NCI-H1092 (cell line): ENCODE measurements around the gene LDHAL6B.

Experiments used
- DNase-seq: peaks from one replicate; lab custom pipeline; 2025; lab: John Stamatoyannopoulos, UW

LDHAL6B gene

DNA sequence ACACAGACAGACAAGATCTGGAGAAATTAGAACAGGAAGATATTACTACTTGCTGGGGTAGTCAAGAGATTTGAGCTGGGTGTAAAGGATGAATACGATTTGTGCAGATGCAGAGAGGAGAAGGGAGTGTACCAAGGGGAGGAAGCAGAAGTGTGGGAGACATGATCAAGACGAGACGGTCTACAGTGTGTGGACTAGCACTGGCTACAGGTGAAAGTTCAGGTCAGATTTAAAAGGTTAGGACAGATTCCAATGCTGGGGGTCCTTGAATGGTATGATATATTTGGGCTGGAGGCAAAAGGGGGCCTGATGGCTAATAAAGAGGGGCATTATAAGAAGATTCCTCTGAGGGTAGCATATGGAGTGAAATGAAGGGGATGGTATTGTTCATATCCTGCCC lies 12.1 kb downstream of the LDHAL6B start:
- no peak for DNase-seq

DNA sequence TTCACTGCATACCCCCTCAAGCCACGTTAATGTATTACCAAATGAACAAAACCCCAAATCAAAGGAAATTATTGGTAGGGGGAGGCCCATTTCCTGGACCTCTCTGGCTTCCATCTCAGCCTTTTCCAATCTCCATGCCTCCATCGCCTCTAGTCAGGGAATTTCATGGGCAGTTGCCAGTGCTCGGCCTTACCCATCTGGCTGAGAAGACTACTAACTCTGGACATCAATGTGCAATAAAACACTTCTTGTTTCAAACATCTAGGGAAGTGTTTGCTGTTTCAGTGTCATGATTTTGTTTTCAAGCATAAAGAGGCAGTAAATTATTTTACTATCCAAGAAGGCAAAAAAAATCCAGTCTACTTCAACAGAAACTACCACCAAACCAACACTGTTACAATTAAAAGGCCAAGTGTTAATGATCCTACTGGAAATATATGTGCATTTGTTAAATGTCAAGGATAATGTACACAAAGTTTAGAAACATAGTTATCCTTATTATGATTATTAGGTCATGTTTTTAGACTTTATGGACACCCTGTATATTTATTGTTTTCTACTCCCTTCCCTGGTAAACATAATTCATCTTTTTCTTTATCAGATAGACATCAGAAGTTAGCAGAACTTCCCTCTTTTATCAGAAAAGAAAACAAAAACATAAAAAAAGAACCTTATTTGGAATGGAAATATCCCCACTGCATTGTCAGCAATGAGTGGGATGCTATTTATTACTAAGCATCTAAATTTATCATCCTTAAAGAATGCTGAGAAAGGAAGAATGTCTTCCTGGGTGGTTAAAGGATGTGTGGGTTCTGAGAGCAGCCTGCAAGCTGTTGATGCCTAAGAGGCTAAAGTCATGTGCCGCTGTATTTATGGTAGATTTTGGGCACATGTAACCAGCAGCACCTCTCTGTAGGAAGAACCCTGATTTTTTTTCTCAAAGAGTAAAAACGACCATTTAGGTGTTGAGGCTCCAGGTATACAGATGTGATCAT lies 15.2 kb downstream of the LDHAL6B start:
- DNase-seq: no peak

DNA sequence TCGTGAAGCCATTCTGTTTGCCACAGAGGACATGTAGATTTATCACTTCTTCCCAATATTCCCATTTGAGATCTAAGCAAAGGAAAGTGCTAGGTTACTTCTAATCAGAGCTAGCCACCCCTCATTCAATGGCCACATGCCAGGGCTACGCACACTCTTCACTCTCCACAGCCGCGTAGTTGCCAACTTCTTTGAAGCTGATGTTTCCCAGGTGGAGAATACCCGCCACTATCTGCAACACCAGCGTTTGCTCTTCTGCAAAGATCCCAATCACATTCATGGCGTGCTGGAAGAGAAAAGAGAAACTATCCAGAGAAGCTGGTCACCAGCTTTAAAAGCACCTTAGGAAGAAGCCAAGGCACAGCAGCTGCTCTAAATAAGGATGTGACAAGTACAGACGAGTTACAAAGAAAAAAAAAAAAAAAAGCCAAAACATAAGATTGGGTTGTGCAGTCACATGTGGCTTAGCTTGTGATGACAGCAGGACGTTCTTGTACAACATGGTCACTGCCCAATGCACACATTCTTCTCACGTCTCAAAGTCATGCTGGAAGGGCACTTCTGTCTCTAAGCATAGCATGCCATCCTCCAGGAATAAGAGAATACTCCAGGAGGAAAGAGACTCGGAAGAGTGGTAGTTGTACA lies 16.4 kb downstream of the LDHAL6B start:
- no peak for DNase-seq

DNA sequence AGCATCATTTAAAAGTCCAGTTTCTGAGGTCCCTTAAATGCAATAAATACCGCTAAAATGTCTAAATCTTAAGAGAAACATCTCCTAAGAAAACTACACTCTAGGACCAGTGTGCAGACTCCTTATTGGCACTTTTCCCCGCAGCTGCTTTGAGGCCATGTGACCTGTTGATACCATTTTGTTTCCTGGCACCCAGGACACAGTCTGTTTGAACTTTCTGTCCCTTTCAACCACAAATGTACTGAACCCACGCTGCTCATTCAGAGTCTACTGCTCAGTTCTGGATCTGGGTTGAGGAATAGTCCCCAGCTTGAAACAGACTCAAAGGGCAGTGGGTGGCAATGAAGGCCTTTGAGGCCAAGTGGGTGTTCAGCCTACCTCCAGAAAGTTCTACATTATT lies 17.1 kb downstream of the LDHAL6B start:
- DNase-seq: no peak

DNA sequence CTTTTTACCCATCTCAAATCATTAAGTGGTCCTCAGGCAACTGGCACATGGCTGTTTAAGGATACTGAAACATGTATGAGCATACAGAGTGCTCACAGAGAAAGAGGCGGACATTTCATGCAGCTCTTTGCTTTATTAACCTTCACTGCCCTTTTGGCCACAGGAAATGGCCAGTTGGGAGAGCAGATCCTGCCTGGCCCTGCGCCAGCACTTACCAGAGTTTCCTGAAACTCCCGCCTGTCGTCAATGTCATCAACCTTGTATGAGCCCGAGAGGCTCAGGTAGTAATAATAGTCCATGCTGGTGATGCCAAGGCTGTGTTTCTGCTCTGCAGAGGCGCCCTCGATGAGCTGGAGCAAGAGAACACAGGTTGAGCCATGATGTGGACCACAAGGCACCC lies 17.8 kb downstream of the LDHAL6B start:
- no peak for DNase-seq

DNA sequence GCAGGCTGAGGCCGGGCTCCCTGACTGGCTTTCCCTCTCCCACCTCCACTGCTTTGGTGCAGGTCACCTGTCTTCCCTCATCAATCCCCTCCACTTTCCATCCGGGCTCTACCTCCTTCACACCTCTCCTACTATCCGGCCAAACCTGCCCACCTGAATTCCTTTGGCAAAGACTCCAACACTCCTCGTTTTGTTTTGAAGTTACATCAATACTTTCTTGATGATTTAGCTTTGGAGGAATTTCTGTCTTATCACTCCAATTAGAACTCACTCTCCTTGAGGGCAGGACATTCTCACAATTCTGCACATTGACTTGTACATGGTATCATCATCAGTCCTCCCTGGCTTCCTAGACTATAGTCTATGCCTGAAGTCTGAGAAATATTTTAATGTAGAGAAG lies 20.4 kb downstream of the LDHAL6B start:
- DNase-seq: no peak

DNA sequence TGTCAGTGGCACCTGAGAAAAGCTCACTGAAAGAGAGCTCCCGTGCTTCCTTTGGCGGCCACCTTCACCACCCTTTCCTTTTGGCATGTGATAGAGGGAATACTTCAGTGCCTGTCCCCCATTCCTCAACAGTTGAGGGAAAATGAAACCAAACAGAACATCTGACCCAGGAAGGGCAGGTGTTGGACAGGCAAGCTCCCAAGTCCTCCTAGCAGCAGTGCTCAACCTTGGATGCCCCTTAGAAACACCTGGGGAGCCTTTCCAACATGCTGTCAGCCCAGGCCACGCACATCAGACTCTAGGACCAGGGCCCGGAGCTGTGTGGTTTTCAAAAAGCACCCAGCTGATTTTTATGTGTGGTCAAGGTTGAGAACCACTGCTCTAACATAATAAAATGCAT lies 22.4 kb downstream of the LDHAL6B start:
- no peak for DNase-seq

DNA sequence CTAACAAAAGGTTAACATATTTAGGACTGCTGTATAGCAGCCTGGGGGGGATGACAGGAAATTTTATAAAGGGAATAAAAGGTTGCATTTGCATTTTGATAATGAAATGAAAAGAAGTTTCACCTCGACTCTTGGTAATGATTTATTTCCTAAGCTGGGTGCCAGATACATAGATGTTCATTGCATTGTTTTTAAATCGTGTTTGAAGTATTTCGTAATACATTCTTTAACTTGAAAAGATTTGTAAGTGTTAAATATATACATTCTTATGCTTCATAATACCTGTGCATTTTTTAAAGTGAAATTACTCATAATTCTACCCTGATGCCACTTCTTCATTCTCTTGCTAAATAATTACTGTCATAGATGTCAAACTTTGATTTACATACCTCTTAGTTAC lies 22.8 kb downstream of the LDHAL6B start:
- no peak for DNase-seq

DNA sequence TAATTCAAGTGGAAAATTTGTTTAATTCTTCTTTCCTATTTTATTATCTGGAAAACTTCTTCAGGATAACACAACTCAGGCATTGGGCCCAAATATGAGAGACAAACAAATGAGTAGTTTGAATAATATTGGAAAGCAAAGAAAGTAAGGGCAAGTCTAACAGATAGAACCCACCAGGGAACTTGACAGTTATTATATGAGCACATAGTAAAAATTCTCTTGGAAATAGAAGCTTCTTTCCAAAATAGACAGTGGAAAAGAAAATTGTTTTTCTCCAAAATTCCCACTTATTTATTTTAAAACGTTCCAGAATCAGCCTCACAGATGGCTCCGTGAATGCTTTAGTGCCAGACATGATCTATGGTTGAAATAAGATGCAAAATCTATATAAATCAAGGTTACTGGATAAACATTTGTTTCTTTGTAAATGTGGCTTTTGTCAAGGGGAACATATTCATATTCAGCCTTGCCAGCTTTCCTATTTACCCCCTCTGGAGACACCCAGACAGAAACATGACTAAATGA lies 23.9 kb downstream of the LDHAL6B start:
- no peak for DNase-seq

DNA sequence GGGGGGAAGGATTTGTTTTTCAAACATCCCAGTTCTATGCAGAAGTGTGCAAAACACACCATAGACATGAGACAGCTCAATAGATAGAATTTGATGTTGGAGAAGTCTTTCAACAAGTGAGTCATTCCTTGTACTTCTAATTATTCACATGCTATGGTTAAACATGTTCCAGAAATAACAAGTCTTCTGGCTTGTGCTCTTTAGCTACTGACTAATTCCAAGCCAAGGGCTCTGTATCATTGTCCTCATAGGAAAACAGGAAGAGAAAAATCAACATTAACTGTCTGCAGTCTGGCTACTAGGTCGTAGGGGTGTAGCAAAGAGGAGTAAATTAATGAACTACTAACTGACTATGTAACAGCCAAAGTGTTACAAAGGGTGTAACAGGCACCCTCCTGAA lies 25.8 kb downstream of the LDHAL6B start:
- no peak for DNase-seq

DNA sequence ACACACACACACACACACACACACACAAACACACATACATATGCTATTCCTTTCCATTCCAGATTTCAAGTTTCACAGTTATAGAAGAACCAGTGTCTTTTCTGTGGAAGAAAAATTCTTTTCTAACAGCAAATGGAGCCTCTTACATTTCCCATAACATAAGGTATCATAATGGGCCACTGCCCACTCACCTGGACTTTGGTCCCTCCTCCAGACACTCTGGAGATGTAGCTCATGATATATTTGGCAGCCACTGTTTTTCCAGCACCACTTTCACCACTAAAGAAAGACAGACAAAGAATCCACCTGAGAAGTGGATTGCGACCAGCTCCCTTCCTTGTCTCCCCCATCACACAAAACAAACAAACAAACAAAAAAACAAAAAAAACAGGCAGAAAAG lies 29.8 kb downstream of the LDHAL6B start:
- DNase-seq: no peak

DNA sequence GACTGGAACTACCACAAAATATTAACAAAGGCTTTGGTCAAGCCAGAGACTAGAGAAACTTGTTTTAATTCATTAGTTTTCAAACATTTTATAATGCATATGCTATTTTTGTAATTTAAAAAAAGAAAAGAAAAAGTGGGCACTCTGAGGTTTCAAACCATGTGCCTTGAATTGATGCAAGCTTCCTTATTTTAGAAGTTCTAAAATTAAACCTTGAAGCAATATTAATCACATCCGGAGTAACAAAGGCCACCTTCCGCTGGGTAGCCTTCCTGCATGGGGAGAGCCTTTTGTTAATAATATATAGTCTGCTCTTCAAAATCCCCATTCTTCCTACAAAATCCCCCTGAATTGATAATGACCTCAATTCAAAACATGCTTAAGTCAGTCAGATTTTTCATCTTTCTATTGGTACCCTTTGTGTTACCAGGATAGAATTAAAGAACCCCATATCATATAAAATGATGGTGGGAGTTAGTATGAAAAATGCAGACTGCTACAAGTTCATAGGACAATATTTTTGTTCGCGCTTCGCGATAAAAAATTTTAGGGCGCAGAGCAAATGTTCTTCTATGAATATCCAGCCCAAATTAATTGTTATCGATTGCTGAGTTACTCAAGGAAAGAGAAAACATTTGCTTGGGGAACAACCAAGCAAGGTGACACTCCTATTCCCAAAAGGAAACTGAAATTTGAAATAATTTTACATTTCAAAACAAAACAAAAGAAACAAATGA lies 30.6 kb downstream of the LDHAL6B start:
- DNase-seq: no peak

DNA sequence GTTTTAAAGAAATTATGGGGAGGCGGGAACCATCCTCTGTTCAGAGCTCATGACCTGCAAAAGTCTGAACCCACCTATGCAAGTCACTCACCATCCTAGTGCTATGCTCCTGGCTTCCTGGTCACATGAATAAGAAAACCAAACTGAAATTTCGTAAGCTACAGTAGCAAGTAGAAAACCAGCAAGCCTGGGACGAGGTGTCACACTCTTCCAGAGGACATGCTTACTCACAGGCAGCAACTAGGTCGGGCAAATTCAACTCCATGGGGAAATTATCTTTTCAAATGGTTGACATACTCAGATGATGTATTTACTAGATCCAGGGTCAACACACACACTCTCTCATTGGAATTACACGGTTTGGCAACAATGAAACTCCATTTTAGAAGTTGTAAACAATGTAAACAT lies 31.3 kb downstream of the LDHAL6B start:
- DNase-seq: no peak

DNA sequence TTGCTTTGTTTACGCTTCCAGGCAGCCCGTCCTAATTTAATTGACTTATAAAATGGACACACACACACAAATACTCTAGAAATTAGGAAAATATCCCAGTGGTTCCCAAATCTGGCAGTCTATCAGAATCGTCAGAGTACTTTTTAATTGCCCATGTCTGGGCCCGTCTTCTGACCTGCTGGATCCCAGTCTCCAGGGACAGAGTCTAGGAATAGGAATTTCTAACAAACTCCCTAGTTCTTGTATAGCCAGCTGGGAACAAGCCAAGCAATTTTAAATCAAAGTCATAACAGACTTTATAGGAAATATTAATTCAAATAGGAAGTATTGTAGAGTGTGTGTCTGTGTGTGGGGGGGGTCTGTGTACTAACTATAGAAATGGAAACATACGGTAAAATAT lies 33.4 kb downstream of the LDHAL6B start:
- DNase-seq: no peak

DNA sequence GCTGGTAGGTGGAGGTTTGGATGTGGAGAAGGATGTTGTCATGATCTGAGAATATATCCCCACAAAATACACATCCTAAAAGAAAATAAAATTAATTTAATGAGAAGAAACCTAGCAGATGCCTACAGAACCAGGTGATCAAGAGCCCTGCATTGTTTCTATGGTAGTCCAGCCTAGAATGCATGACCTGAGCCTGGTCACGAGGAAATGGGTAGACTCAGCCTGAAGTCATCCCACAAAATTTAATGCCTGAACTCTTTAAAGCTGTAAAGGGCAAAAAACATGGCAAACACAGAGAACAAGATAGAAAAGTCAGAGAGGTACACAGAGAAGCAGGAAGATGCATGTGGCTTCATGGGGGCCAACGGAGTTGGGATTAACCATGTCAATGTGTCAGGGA lies 36.0 kb downstream of the LDHAL6B start:
- DNase-seq: no peak

DNA sequence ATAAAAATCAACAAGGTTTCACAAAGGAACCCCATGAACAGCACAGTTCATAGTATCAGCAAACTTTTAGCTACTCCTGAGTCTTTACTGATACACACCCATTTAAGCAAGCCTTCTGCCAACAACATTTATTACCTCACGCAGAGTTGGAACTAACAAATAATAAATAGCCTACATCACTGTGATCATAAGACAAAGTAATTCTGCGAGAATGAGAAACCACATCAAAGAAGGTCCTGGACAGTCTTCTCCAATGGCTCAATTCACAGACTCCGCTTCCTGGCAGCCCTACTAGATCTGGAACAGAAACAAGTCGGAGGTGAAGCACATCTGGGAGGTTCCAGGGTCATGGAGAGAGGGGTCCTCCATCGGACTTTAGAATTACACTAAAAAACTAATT lies 37.0 kb downstream of the LDHAL6B start:
- DNase-seq: no peak

DNA sequence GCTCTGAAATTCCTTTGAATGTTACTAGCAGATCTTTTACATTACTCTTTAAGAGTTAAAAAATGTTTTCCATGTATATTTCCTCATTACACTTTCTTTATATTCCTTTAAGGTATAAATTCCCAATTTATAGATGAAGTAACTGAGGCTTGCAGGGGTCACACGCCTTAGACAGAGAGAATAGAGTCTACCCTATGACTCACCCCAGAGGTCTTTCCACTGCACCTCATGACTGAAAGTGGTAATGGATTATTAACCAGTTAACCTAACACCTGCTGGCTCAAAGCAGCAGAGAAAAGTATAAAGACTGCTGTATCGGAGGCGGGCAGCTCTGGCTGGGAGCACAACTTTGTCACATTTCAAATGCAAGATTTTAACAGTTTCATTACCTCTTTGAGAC lies 37.7 kb downstream of the LDHAL6B start:
- no peak for DNase-seq

DNA sequence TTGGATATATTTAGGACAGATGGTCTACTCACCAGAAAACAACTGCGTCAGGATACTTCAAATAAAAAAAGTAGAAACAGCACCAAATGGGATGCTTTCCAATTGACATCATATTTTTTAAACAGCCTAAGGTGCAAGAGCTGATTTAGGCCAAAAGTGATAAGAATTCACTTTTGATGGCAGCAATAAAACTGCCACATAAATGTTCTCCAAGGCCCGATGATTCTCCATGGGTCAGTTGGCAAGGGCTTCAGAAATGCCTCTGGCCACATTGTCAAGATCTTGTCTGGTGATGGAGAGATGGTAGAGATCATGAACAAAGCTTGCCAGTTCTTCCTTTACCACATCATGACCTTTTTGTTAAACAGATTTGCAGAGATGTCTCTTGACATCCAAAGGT lies 38.9 kb downstream of the LDHAL6B start:
- no peak for DNase-seq

DNA sequence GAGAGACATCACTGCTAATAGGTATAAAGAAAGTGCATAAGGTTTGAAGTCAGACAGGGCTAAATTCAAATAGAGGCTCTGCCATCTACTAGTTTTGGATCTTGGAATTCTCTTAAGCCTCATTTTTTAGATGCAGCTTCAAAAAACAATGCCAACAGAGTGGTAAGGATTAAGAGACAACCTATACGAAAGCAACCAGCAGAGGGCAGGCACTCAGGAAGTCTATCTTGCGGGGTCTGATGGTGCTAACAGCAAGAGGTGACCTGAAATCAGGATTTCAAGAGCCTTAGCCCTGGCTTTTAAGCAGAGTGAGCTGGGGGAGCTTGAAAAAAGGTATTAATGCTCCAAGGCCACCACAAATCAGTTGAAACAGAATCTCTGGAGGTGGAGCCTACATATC lies 40.7 kb downstream of the LDHAL6B start:
- peak; percentile 4 for DNase-seq

DNA sequence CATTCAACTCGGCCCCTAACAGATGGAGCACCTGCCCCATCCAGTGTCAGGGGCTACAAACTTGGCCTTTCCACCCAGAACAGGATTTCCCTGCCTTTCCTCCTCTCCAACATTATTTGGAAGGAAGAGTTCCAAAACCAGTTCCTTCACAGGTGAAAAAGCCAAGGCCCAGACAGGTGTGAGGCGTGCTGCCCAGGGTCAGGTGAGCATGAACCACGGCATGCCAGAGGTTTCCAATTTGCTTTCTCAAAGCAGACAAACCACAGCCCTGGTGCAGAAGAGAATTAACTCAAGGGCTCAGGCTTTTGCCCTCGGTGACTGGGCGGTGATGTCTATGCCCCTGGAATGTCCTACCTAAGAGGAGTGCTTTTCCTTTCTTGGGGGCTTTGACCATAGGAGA lies 43.2 kb downstream of the LDHAL6B start:
- no peak for DNase-seq

DNA sequence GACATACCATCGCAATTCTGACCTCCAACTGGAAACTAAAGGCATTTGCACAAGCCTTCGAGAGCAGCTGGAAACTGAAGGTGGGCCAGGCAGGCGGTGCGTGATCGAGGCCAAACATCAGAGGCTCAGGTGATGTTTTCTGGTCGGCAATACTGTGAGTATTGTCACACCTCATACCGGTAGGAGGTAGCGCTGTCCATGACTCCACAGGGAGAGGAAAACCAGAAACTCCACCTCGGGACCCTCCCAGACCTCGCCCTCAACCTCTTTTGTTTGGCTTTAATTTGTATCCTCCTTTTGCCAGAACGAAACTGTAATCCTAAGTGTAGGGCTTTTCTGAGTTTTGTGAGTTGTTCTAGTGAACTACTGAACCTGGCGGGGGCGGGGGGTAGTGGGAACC lies 43.6 kb downstream of the LDHAL6B start:
- no peak for DNase-seq

DNA sequence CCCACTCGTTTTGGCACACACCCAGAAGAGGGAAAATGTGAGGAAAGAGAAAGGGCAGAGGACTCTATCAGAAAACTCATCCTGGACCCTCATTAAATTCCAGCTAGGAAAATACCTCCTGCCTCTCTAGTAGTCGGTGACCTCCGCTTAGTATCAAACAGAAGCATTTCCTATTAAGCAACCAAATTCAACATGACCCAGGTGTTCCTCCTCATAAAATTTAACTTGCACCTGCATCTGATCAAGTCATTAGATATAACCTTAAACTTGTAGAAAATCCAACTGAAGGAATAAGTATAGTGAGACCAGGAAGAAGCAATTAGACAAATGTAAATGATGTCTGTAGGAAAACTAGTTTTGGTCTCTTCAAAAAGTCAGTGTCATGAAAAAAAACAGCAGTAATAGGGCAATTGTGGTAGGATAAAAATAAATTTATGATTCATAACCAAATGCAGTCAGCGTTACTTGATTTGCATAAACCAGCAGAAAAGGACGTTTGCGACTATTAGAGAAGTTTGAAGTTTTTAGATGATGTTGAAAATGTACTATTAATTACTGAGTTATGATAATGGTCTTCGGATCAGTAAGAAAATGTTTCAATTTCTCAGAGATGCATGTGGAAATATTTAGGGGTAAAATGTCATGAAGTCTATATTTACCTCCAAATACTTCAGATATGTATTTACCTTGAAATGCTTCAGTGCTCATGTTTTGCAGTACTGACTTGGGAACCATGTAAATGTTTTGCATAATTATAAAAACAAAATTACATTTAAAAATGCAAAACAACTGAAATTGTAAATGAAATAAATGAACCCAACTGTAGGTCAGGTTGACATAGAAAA lies 44.6 kb downstream of the LDHAL6B start:
- DNase-seq: no peak
